GM12801 (cell line): Measurements from ENCODE around the gene MYH14.

Experiments
- CTCF ChIP-seq: IDR thresholded peaks from one replicate; pipeline ENCODE4 v1.5.1; 2011; ENCODE audit warnings: control low read depth; ENCODE audit not compliant: insufficient read length; ENCODE audit errors: extremely low read depth

Gene MYH14

GRCh38 chr19:50323782-50324133 lies 120.3 kb downstream of the MYH14 start:
- TF ChIP-seq CTCF = no peak

- TF ChIP-seq CTCF = no peak
Measured at GRCh38 chr19:50324331-50324730, 120.9 kb downstream of the MYH14 start.

- no peak for TF ChIP-seq CTCF
Measured at GRCh38 chr19:50325310-50326100, 122.1 kb downstream of the MYH14 start.

GRCh38 chr19:50326101-50326664 lies 122.8 kb downstream of the MYH14 start:
- no peak for TF ChIP-seq CTCF

- no peak for TF ChIP-seq CTCF
Measured at GRCh38 chr19:50327013-50327412, 123.6 kb downstream of the MYH14 start.

- no peak for TF ChIP-seq CTCF
Measured at GRCh38 chr19:50327461-50328223, 124.2 kb downstream of the MYH14 start.

- TF ChIP-seq CTCF = no peak
Measured at GRCh38 chr19:50328224-50328872, 124.9 kb downstream of the MYH14 start.
